OCI-LY3 (cell line): Measurements from ENCODE around the gene NUP62CL.

Experiments
- EZH2phosphoT487 ChIP-seq: fragments of 200-600 bp; shearing (Covaris generic); IDR thresholded peaks from 2 replicates; pipeline ENCODE4 v1.6.1; 2018; ENCODE audit warnings: antibody characterized with exemption, mixed run types, low read depth
- TF ChIP-seq, protein P1 (sequence below): fragments of 200-600, 300-600 bp; sonication (generic); IDR thresholded peaks from 2 replicates; pipeline ENCODE4 v1.5.1; 2014; ENCODE audit warnings: antibody characterized with exemption, low read length, low read depth

DNA sequence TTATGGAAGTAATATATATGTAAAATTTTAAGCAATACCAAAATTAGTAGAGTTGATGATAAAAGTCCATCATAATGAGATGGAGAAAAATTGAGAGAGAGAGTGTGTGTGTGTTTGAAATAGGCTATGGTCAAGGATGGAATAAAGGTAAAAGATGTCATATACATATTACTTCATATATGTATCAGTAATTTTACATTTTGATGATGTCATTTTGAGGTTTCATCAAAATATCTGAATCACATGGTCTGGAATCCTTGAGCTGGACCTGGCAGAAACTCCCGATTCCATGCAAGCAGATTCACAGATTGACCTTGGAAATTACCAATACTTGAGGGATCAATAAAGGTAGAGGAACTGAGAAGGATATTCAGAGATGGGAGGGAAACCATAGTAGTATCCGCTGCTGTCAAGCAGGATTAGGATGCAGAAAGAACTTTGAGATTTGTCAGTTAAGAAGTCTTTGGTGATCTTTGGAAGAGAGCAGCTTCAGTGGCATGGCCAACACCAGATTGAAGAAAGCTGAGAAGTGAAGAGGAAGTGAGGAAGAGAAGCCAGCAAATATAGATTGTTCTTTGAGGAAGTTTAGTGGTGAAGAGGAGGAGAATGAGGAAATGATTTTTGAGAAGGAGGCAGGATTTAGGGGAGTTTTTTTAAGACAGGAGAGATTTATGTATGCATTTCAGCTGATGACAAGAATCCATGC is 21.7 kb upstream of the NUP62CL start:
- TF ChIP-seq, protein P1, sequence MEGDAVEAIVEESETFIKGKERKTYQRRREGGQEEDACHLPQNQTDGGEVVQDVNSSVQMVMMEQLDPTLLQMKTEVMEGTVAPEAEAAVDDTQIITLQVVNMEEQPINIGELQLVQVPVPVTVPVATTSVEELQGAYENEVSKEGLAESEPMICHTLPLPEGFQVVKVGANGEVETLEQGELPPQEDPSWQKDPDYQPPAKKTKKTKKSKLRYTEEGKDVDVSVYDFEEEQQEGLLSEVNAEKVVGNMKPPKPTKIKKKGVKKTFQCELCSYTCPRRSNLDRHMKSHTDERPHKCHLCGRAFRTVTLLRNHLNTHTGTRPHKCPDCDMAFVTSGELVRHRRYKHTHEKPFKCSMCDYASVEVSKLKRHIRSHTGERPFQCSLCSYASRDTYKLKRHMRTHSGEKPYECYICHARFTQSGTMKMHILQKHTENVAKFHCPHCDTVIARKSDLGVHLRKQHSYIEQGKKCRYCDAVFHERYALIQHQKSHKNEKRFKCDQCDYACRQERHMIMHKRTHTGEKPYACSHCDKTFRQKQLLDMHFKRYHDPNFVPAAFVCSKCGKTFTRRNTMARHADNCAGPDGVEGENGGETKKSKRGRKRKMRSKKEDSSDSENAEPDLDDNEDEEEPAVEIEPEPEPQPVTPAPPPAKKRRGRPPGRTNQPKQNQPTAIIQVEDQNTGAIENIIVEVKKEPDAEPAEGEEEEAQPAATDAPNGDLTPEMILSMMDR = no peak
- TF ChIP-seq EZH2phosphoT487 = no peak
